H1 (cell line): Measurements from ENCODE around the gene MLPH. TPM values are rescaled to one million over a fixed set of nuclear protein-coding genes. Genes with fewer than 3 reads are reported as not detected.

Source experiments
- CTBP2 ChIP-seq: IDR thresholded peaks from 2 replicates; pipeline ENCODE4 v1.7.0; 2011; ENCODE audit warnings: borderline replicate concordance, mild to moderate bottlenecking, moderate library complexity, mixed read lengths, low read length; ENCODE audit not compliant: insufficient read depth, insufficient read length
- SIX5 ChIP-seq: IDR thresholded peaks from 2 replicates; pipeline ENCODE4 v1.6.1; 2011; ENCODE audit warnings: mild to moderate bottlenecking, low read depth, low read length
- polyA plus RNA-seq, 7 experiments: library from polyadenylated mRNA; depleted of rRNA in 3 of 7; stranded (reverse) in 5 of 7; unstranded in 2 of 7; fragments of >200 nt in 5 of 7; fragments of 200-250 nt in 2 of 7; gene quantifications; 1 replicate in 5 of 7; 2 replicates in 1 of 7; 4 replicates in 1 of 7; pipeline versions ENCODE4 v1.2.1 to v1.2.3, GENCODE V29; 2011 to 2013; ENCODE audit warnings: missing spikeins in 2 of 7, mixed read lengths in 2 of 7
- total RNA-seq: library from RNA; stranded (reverse); fragmentation: NEBNext Ultra II Directional; extraction: Animal tissue kit (Norgen Biotek cat#: 25700); gene quantifications from 2 replicates; pipeline ENCODE4 v1.2.1, GENCODE V29; 2021
- TF ChIP-seq, protein P1 (sequence below): fragments of 300-600 bp; sonication (generic); IDR thresholded peaks from 2 replicates; pipeline ENCODE4 v1.7.1; 2012; ENCODE audit warnings: low read length, moderate library complexity, mild to moderate bottlenecking, inconsistent platforms; ENCODE audit not compliant: insufficient replicate concordance

MLPH gene
- total and polyA plus RNA-seq, 2 of the 8 experiments (the other 6 are each of a cell fraction or from before 2014, with no cell fraction given), result 12.7 to 17.0 TPM

DNA sequence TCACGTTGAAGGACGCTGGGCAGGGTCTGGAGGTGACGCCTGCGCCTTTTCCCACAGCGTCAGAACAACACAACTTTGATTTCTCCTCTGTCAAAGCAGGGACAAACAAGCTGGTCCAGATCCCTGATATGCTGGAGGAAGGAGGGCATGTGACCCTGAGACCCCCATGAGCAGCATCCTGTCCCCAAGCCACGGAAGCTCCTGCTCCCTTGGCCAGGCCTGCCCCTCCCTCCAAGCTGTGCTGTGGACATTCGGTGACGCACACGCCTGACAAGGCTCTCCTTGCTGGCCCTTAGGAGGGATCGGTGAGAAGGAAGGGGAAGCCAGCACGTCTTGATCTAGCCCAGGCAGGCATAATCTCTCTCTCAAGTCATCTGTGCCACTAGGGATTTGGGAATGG lies 11.3 kb downstream of the MLPH start (continued):
- TF ChIP-seq, protein P1, sequence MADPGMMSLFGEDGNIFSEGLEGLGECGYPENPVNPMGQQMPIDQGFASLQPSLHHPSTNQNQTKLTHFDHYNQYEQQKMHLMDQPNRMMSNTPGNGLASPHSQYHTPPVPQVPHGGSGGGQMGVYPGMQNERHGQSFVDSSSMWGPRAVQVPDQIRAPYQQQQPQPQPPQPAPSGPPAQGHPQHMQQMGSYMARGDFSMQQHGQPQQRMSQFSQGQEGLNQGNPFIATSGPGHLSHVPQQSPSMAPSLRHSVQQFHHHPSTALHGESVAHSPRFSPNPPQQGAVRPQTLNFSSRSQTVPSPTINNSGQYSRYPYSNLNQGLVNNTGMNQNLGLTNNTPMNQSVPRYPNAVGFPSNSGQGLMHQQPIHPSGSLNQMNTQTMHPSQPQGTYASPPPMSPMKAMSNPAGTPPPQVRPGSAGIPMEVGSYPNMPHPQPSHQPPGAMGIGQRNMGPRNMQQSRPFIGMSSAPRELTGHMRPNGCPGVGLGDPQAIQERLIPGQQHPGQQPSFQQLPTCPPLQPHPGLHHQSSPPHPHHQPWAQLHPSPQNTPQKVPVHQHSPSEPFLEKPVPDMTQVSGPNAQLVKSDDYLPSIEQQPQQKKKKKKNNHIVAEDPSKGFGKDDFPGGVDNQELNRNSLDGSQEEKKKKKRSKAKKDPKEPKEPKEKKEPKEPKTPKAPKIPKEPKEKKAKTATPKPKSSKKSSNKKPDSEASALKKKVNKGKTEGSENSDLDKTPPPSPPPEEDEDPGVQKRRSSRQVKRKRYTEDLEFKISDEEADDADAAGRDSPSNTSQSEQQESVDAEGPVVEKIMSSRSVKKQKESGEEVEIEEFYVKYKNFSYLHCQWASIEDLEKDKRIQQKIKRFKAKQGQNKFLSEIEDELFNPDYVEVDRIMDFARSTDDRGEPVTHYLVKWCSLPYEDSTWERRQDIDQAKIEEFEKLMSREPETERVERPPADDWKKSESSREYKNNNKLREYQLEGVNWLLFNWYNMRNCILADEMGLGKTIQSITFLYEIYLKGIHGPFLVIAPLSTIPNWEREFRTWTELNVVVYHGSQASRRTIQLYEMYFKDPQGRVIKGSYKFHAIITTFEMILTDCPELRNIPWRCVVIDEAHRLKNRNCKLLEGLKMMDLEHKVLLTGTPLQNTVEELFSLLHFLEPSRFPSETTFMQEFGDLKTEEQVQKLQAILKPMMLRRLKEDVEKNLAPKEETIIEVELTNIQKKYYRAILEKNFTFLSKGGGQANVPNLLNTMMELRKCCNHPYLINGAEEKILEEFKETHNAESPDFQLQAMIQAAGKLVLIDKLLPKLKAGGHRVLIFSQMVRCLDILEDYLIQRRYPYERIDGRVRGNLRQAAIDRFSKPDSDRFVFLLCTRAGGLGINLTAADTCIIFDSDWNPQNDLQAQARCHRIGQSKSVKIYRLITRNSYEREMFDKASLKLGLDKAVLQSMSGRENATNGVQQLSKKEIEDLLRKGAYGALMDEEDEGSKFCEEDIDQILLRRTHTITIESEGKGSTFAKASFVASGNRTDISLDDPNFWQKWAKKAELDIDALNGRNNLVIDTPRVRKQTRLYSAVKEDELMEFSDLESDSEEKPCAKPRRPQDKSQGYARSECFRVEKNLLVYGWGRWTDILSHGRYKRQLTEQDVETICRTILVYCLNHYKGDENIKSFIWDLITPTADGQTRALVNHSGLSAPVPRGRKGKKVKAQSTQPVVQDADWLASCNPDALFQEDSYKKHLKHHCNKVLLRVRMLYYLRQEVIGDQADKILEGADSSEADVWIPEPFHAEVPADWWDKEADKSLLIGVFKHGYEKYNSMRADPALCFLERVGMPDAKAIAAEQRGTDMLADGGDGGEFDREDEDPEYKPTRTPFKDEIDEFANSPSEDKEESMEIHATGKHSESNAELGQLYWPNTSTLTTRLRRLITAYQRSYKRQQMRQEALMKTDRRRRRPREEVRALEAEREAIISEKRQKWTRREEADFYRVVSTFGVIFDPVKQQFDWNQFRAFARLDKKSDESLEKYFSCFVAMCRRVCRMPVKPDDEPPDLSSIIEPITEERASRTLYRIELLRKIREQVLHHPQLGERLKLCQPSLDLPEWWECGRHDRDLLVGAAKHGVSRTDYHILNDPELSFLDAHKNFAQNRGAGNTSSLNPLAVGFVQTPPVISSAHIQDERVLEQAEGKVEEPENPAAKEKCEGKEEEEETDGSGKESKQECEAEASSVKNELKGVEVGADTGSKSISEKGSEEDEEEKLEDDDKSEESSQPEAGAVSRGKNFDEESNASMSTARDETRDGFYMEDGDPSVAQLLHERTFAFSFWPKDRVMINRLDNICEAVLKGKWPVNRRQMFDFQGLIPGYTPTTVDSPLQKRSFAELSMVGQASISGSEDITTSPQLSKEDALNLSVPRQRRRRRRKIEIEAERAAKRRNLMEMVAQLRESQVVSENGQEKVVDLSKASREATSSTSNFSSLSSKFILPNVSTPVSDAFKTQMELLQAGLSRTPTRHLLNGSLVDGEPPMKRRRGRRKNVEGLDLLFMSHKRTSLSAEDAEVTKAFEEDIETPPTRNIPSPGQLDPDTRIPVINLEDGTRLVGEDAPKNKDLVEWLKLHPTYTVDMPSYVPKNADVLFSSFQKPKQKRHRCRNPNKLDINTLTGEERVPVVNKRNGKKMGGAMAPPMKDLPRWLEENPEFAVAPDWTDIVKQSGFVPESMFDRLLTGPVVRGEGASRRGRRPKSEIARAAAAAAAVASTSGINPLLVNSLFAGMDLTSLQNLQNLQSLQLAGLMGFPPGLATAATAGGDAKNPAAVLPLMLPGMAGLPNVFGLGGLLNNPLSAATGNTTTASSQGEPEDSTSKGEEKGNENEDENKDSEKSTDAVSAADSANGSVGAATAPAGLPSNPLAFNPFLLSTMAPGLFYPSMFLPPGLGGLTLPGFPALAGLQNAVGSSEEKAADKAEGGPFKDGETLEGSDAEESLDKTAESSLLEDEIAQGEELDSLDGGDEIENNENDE, result no peak
- no peak for TF ChIP-seq CTBP2
- no peak for TF ChIP-seq SIX5
